ENCODE measurements around the gene DRICH1. TPM values are rescaled to one million over a fixed set of nuclear protein-coding genes. Genes with fewer than 3 reads are reported as not detected.

The DRICH1 gene
- polyA plus RNA-seq, 3 donors, result 1.7 TPM; not detected in 2

DNA sequence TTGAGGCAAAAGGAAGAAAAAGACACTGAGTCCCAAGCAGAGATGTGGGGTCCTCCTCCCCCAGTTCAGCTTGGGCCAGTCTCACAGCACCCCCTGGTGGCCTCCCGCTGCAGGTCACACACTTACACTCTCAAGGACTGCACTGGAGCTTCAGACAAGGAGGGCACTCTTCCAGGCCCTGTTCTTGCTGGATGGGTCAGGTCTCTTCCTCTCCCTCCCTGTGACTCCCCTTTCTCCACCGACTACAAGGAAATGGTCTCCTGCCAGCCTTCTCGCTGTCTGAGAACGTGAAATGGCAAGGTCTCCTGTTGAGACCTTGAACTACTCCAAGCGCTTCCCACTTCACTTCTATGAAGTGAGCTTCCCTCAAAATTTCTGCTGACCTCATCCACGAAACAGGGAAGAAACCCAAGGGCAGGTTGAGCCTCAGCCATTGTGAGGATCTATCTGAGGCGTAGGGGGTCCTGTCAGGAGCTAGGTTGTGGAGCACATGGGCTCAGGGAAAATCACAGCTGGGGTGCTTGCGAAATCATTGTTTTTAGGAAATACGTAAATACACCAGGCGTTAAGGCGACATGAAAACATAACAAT, 40.8 kb downstream of the DRICH1 start:
- intact Hi-C loops (cut with micrococcal nuclease), result no loop called here
- Histone ChIP-seq H4K20me1 (ENCODE audit: insufficient read depth, low read length) (no peaks in the 10 kb centered on the region), H3K27me3 (ENCODE audit: control insufficient read depth in 2 of 2, insufficient read depth in 2 of 2, low read length in 2 of 2) (no peaks in the 10 kb centered on the region), H3K79me2 (ENCODE audit: insufficient read depth, low read length) (no peaks in the 10 kb centered on the region), H3K9ac (ENCODE audit: insufficient read depth, low read length, poor library complexity, severe bottlenecking) (no peak overlapping the region), H3K4me2 (replicated peaks; ENCODE audit: extremely low read depth, low read length, poor library complexity, severe bottlenecking) (no peak overlapping the region), H3K4me3 (replicated peaks in 1 of 3; ENCODE audit: low read depth in 2 of 3, low read length in 3 of 3) (no peak overlapping the region), H3K27ac (ENCODE audit: low read depth in 1 of 2, low read length in 2 of 2) (no peak overlapping the region), H3K9me3 (replicated peaks in 1 of 2; ENCODE audit: control insufficient read depth in 1 of 2, insufficient read depth in 1 of 2, low read length in 2 of 2) (no peaks in the 10 kb centered on the region), H3K4me1 (ENCODE audit: control insufficient read depth in 1 of 2, insufficient read depth in 2 of 2, low read length in 2 of 2) (peaks cover 6 to 8% of the 10 kb centered on the region in 2 donors), H2AFZ (ENCODE audit: insufficient read depth, low read depth, low read length, poor library complexity, severe bottlenecking) (peak overlapping the region; percentile 36), H3K36me3 (replicated peaks in 1 of 2; ENCODE audit: control insufficient read depth in 1 of 2, insufficient read depth in 2 of 2, low read length in 2 of 2) (no peaks in the 10 kb centered on the region)
- Mint-ChIP-seq H3K36me3 (no peaks in the 10 kb centered on the region), H3K4me3 (peak overlapping the region in 1 of 2 donors; percentile 51), H3K27me3 (ENCODE audit: low read depth in 3 of 3) (peaks cover 2 to 4% (median 3%) of the 10 kb centered on the region in 3 donors), H3K9me3 (peaks cover 0 to 15% (median 2%) of the 10 kb centered on the region in 7 donors), H3K27ac (peak overlapping the region in 5 of 7 donors; percentile 11 to 81 (median 69)), H3K4me1 (peaks cover 17% of the 10 kb centered on the region)
- peak; percentile 27 to 50 (median 31) for DNase-seq
- WGBS (ENCODE audit: insufficient coverage), result 3% methylated on average over 5 of the region's 11 CpGs
- peak; percentile 91 for TF ChIP-seq CTCF (IDR thresholded peaks at IDR 0.05)

GRCh38 chr22:23583836-23584235, 48.3 kb downstream of the DRICH1 start:
- Mint-ChIP-seq H3K9me3 (peaks cover 0 to 2% (median 0%) of the 10 kb centered on the region in 7 donors), H3K36me3 (no peaks in the 10 kb centered on the region), H3K4me3 (no peak overlapping the region), H3K4me1 (peaks cover 16% of the 10 kb centered on the region), H3K27ac (no peak overlapping the region), H3K27me3 (ENCODE audit: low read depth in 3 of 3) (peaks cover 2 to 14% (median 9%) of the 10 kb centered on the region in 3 donors)
- H3K4me3 ChIP-seq (replicated peaks in 1 of 3; ENCODE audit: low read depth in 2 of 3, low read length in 3 of 3), result no peak overlapping the region
- H3K4me1 ChIP-seq (ENCODE audit: control insufficient read depth in 1 of 2, insufficient read depth in 2 of 2, low read length in 2 of 2), result no peaks in the 10 kb centered on the region
- intact Hi-C loops (cut with micrococcal nuclease), result no loop called here
- no peaks in the 10 kb centered on the region for H3K36me3 ChIP-seq (replicated peaks in 1 of 2; ENCODE audit: control insufficient read depth in 1 of 2, insufficient read depth in 2 of 2, low read length in 2 of 2)
- no peaks in the 10 kb centered on the region for H3K79me2 ChIP-seq (ENCODE audit: insufficient read depth, low read length)
- no peak for DNase-seq
- H4K20me1 ChIP-seq (ENCODE audit: insufficient read depth, low read length), result no peaks in the 10 kb centered on the region
- H3K9ac ChIP-seq (ENCODE audit: insufficient read depth, low read length, poor library complexity, severe bottlenecking), result peak overlapping the region; percentile 17
- H2AFZ ChIP-seq (ENCODE audit: insufficient read depth, low read depth, low read length, poor library complexity, severe bottlenecking), result no peak overlapping the region
- 14% methylated on average over 6 of the region's 6 CpGs for WGBS (ENCODE audit: insufficient coverage)
- H3K27ac ChIP-seq (ENCODE audit: low read depth in 1 of 2, low read length in 2 of 2), result no peak overlapping the region
- TF ChIP-seq CTCF (IDR thresholded peaks at IDR 0.05), result no peak
- no peaks in the 10 kb centered on the region for H3K9me3 ChIP-seq (replicated peaks in 1 of 2; ENCODE audit: control insufficient read depth in 1 of 2, insufficient read depth in 1 of 2, low read length in 2 of 2)
- no peak overlapping the region for H3K4me2 ChIP-seq (replicated peaks; ENCODE audit: extremely low read depth, low read length, poor library complexity, severe bottlenecking)
- H3K27me3 ChIP-seq (ENCODE audit: control insufficient read depth in 2 of 2, insufficient read depth in 2 of 2, low read length in 2 of 2), result no peaks in the 10 kb centered on the region

Data from CD14-positive monocyte (primary cell).